HCT116 (cell line): ENCODE results near the gene SEMA3C.

ENCODE experiments used
- CTCF ChIP-seq, 3 experiments: fragments of 200-600 bp in 1 of 3; sonication (generic) in 1 of 3; IDR thresholded peaks in 2 of 3; conservative IDR thresholded peaks in 1 of 3; 2 replicates each; pipeline ENCODE4 v1.5.1; 2012 to 2017; ENCODE audit warnings: low read depth in 2 of 3, low read length in 2 of 3, antibody characterized with exemption in 1 of 3, borderline replicate concordance in 1 of 3, control low read depth in 1 of 3, mild to moderate bottlenecking in 1 of 3, mixed read lengths in 1 of 3, mixed run types in 1 of 3, moderate library complexity in 1 of 3; ENCODE audit not compliant: insufficient read depth in 1 of 3
- EZH2 ChIP-seq: fragments of 200-600 bp; sonication (generic); IDR thresholded peaks from 2 replicates; pipeline ENCODE4 v1.6.1; 2017; ENCODE audit warnings: antibody characterized with exemption, mixed run types
- EZH2phosphoT487 ChIP-seq: fragments of 200-600 bp; IDR thresholded peaks from 2 replicates; pipeline ENCODE4 v1.6.1; 2018; ENCODE audit warnings: antibody characterized with exemption, borderline replicate concordance
- POLR2AphosphoS5 ChIP-seq: IDR thresholded peaks from 2 replicates; pipeline ENCODE4 v1.6.1; 2011; ENCODE audit warnings: mild to moderate bottlenecking, low read depth, low read length, moderate library complexity
- YY1 ChIP-seq: IDR thresholded peaks from 2 replicates; pipeline ENCODE4 v1.6.1; 2011; ENCODE audit warnings: low read length, low read depth, moderate library complexity, mild to moderate bottlenecking; ENCODE audit not compliant: insufficient replicate concordance; ENCODE audit errors: extremely low read depth

GRCh38 chr7:80848841-80849240 lies 70.0 kb downstream of the SEMA3C start:
- TF ChIP-seq POLR2AphosphoS5: no peak
- no peak for TF ChIP-seq EZH2phosphoT487
- TF ChIP-seq CTCF (IDR thresholded peaks at IDR 0.05 in 2 of 3, conservative IDR thresholded peaks at IDR 0.05 in 1 of 3; ENCODE audit: borderline replicate concordance in 1 of 3, insufficient read depth in 1 of 3, low read depth in 2 of 3, low read length in 2 of 3): no peak
- no peak for TF ChIP-seq YY1
- no peak for TF ChIP-seq EZH2
